Endothelial cell of umbilical vein (primary cell): ENCODE data around the gene BEND5.

Source experiments
- EZH2 ChIP-seq: IDR thresholded peaks from 2 replicates; pipeline ENCODE4 v1.6.1; 2012; ENCODE audit warnings: borderline replicate concordance, low read depth, mild to moderate bottlenecking, moderate library complexity, low read length, inconsistent platforms; ENCODE audit not compliant: severe bottlenecking
- JUN ChIP-seq: IDR thresholded peaks from 2 replicates; pipeline ENCODE4 v1.6.1; 2011; ENCODE audit warnings: borderline replicate concordance, low read depth; ENCODE audit not compliant: insufficient read length, insufficient read depth
- POLR2A ChIP-seq: IDR thresholded peaks from 2 replicates; pipeline ENCODE4 v1.6.1; 2012; ENCODE audit warnings: low read depth, mild to moderate bottlenecking, control low read depth, low read length
- POLR2AphosphoS5 ChIP-seq: IDR thresholded peaks from 2 replicates; pipeline ENCODE4 v1.6.1; 2012; ENCODE audit warnings: low read depth, mild to moderate bottlenecking, control low read depth, low read length, moderate library complexity; ENCODE audit not compliant: insufficient read depth
- TF ChIP-seq, protein P1 (sequence below), 2 donors: IDR thresholded peaks; 1 replicate in 1 of 2; 2 replicates in 1 of 2; pipeline ENCODE4 v1.5.1; 2011; ENCODE audit warnings: low read length in 2 of 2, mild to moderate bottlenecking in 2 of 2, moderate library complexity in 2 of 2, control low read depth in 1 of 2, inconsistent platforms in 1 of 2, low read depth in 1 of 2; ENCODE audit not compliant: insufficient read depth in 1 of 2; ENCODE audit errors: extremely low read depth in 1 of 2
- TF ChIP-seq, protein P2 (sequence below): IDR thresholded peaks from 2 replicates; pipeline ENCODE4 v1.6.1; 2011; ENCODE audit not compliant: insufficient read depth, insufficient read length

DNA sequence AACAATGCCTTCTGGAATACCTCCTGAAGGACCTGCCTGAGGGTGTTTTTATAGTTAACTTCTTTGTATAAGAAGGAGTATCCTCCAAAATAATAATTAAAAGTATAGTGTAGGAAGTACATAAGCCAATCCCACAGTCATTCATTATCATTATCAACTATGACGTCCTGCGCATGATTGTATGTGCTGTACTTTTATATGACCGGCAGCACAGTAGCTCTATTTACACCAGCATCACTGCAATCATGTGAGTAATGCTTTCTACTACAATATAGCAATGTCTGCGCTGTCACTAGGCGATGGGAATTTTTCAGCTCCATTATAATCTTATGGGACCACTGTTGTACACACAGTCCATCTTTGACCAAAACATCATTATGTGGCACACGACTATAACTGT lies 72.0 kb downstream of the BEND5 start:
- TF ChIP-seq, protein P1, sequence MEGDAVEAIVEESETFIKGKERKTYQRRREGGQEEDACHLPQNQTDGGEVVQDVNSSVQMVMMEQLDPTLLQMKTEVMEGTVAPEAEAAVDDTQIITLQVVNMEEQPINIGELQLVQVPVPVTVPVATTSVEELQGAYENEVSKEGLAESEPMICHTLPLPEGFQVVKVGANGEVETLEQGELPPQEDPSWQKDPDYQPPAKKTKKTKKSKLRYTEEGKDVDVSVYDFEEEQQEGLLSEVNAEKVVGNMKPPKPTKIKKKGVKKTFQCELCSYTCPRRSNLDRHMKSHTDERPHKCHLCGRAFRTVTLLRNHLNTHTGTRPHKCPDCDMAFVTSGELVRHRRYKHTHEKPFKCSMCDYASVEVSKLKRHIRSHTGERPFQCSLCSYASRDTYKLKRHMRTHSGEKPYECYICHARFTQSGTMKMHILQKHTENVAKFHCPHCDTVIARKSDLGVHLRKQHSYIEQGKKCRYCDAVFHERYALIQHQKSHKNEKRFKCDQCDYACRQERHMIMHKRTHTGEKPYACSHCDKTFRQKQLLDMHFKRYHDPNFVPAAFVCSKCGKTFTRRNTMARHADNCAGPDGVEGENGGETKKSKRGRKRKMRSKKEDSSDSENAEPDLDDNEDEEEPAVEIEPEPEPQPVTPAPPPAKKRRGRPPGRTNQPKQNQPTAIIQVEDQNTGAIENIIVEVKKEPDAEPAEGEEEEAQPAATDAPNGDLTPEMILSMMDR (IDR thresholded peaks at IDR 0.05; ENCODE audit: extremely low read depth in 1 of 2, insufficient read depth in 1 of 2, low read depth in 1 of 2, low read length in 2 of 2) = no peak
- TF ChIP-seq POLR2A (no peak), EZH2 (no peak), POLR2AphosphoS5 (no peak), JUN (no peak)
- TF ChIP-seq, protein P2, sequence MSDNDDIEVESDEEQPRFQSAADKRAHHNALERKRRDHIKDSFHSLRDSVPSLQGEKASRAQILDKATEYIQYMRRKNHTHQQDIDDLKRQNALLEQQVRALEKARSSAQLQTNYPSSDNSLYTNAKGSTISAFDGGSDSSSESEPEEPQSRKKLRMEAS = no peak
